H4 (cell line): ENCODE data around the gene TNNI3. TPM values are rescaled to one million over a fixed set of nuclear protein-coding genes. Genes with fewer than 3 reads are reported as not detected.
"Not testable (repeated sequence)": the region's sequence is repeated elsewhere in the genome, so short reads cannot be mapped to it uniquely, and the experiment has no call there.

Experiments
- DNase-seq: peaks from one replicate; pipeline ENCODE4 v3.0.0-alpha.2; 2015; ENCODE audit warnings: low spot score
- total RNA-seq: library from RNA; depleted of rRNA; stranded (reverse); fragments of >200 nt; shearing (Covaris generic); gene quantifications from 2 replicates; pipeline ENCODE4 v1.2.3, GENCODE V29; 2014; rRNA removed

Gene TNNI3
- not detected in 2 replicates for total RNA-seq

DNA sequence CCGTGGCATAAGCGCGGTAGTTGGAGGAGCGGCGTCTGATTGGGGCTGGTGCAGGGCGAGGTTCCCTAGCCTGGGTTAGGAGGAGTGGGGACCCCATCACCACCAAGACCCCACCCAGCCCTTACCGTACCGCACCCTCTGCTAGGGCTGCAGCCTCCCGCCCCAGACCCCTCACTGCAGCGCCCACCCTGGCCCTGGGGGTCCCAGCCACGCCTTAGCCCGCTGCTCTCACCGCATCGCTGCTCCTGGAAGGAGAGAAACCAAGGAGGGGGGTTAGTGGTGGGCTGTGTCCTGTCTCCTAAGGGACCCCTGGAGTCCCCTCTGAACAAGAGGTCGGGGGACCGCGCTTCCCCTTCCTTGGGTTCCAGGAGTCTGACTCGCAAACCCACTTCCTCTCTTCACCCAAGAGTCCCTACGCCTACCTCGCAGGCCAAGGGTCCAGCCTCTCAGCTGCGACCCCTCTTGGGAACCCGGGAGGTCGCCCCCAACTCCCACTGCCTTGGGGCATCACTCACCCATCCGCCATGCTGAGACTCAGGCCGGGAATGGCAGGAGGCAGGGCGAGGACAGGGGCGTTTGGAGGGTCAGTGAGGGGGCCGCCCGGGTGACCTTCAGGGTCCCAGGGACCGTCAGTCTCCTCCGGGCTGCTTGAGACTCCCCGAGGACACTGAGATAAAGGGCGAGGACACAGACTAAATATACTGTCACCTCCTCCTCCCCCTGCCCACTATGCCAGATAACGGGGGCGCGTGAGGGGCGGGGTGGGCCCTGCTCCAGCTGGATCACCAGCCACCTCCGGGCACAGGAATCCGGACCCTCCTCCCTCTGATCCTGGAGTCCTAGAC lies at the start of gene TNNI3:
TSS of gene TNNI3 (minus strand) at position 669 of the 845 bp plus-strand sequence. CDS start at position 526, 143 bp downstream.
- DNase-seq: no peak

DNA sequence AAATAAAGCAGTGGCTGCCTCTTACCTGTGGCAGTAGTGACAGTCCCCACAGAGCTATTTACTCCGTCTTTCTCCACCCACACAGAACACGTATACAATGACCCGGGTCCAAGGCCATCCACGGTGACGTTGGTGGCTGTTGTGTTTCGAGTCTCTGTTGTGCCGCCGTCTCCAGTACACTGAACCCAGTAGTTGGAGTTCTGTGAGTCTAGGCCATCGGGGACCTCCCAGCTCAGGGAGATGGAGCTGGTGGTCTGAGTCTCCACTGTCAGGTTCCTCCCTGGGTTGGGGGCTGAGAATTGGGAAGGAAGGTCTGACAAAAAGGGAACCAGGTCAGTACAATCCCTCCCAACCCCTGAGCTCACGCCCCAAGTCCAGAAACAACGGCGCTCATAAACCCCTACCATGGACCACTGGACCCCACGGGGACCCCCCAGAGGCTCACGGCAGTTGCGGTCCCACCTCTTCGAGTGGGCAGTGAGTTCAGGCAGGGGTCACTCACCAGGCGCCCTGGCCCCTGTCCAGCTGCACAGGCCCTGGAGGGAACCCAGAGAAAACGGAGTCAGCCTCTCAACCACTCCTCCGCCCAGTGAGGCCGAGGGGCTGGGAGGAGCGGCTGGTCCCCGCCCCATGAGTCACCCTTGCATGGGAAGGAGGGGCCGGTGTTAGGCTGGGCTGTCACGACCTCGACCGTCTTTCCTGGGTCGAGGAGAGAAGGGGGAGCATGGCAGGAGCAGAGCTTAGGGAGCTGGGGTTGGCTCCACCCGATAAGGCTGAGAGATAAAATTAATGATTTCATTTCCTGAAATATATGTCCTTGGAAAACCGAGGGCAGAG lies 49.4 kb upstream of the TNNI3 start:
- DNase-seq: peak; percentile 94

DNA sequence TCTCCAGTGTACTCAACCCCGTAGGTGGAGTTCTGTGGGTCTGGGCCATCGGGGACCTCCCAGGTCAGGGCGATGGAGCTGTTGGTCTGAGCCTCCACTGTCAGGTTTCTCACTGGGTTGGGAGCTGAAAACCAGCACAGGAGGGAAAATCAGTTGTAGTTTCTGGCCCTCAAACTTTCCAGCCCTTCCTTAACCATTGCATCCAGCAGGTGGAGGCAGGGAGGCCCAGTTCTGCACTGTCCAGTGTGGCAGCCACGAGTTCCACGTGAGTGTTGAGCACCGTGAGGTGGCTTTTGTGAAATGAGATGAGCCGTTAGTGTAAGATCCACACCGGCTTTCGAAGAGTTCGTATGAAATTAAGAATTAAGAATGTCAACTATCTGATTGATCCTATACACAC lies 44.7 kb upstream of the TNNI3 start:
- DNase-seq: not testable (repeated sequence)

DNA sequence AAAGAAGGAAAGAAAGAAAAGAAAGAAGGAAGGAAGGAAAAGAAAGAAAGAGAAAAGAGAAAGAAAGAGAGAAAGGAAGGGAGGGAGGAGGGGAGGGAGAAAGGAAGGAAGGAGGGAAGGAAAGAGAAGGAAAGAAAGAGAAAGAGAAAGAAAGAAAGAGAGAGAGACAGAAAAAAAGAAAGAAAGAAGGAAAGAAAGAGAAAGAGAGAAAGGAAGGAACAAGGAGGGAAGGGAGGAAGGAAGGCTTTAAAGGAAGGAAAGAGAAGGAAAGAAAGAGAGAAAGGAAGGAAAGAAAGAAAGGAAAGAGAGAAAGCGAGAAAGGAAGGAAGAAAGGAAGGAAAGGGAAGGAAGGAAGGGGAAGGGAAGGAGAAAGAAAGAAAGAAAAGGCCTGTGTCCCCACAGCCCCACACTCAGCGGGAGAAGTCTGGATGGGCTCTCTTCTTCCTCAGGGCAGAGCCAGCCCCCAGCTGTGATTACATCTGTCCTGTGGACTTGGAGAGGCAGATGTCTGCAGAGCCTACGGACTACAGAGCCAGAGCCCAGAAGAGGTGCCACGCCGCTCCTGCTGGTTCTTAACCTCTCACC lies 42.2 kb upstream of the TNNI3 start:
- no peak for DNase-seq

DNA sequence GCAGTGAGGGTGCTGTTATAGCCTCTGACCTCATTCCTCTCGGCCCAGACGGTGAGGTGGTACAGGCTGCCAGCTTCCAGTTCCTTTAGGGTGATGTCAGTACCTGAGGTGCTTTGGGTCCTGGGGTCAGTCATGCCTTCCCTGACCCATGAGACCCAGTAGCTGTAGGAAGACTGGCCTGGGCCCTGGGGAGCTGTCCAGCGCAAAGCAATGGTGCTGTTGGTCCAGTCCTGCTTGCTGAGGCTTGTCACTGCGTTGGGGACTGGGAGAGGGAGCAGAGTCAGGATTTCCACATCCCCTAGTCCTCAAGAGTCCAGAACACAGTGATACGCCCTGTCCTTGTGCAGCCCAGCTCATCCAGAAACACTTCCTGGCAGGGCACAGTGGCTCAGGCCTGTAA lies 41.1 kb upstream of the TNNI3 start:
- DNase-seq: no peak

DNA sequence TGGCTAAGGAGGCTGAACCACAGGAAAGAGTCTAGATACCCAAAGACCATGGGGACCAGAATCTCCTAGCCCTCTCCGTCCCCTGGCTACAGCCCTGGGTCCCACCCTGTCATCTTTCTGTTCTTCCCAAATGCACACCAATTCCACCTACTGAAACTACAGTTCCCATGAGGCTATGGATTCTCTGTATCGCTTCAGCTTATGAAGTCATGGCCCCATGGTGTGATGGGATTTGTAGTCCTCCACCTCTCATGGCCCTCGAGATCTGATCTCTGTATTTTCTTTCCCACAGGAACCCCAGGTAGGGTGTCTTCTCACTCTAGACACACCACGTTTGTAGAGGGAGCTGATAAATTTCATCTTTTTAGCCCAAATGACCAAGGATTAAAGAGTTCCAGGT lies 40.0 kb upstream of the TNNI3 start:
- no peak for DNase-seq

DNA sequence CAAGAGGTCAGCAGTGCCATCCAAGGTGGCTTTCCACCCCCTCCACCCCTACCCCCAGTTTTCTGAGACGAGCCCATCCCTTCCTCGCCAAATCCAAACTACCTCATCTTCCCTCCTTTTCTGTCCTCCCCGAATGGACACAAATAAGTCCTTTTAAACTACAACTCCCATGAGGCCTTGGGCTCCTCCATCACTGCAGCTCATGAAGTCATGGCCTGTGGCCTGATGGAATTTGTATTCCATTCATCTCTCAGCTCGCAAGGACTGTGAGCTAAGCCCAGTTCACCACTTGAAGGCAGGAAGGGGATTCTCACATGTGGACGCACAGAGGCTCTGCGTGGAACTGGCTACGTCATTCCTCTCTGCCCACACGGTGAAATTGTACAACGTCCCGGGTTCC lies 39.3 kb upstream of the TNNI3 start:
- DNase-seq: no peak

DNA sequence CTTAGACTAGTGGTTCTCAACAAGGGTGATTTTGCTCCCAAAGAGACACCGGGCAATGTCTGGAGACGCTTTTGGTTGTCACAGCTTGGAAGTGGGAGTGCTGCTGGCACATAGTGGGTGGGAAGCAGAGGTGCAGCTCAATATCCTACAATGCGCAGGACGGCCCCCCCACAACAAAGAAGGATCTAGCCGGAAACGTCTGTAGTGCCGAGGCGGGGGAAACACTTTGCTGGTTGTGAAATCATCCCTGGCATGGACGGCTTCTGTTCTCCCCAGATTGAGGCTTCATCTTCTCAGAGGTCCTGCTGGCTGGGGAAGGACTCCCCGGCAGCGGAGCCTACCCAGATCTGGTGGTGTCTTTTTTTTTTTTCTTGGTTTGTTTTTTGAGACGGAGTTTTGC lies 35.9 kb upstream of the TNNI3 start:
- DNase-seq: no peak

DNA sequence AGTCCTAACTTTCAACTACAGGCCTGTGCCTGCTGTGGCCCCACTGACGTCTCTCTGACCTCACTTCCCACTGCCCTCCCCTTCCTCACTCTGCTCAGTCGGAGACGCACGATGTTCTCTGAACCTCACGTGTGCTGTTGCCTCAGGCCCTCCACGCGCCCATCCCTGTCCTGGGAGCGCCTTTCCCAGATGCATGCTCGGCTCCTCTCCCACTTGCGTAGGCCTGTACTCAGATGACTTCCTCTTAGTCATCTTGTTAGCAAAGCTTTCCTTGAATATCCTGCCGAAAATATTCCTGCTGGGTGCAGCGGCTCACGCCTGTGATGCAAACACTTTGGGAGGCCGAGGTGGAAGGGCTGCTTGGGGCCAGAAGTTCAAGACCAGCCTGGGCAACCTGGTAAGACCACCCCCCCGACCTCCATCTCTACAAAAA lies 31.9 kb upstream of the TNNI3 start:
- DNase-seq: peak; percentile 98

DNA sequence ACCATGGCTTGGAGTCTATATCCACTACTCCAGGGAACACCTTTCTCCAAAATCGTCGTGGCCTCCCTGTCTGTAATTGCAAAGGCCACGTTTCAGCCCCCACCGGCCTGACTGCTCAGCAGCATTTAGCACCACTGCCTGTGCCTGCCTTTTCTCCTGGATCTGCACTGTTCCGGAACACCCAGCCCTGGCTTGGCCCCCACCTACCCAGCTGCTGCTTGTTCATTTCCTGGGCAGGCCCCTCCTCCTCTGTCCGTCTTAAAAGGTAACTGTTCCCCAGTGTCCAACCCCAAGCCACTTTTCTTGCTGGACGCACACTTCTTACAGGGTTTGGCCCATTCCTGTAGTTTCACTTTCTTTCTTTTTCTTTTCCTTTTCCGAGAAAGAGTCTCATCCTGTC lies 31.1 kb upstream of the TNNI3 start:
- no peak for DNase-seq

DNA sequence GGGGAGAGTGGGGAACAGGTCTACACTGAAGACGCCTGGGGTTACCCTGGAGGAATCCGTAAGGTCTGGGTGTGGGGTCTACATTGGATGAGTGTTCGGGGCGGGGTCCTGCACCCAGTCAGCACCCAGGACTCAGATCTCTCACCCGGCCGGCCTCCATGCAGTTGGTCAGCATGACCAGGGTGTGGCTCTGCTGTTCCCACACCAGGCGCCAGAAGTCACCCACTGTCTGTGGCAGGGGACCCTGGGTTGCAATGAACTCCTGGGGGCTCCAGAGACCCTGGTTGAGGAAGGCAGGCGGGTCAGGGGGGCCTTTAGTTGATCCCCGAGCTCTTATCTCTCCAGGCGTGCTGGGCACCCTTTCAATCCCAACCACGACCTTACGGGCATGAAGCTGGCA lies 28.5 kb upstream of the TNNI3 start:
- DNase-seq: no peak

DNA sequence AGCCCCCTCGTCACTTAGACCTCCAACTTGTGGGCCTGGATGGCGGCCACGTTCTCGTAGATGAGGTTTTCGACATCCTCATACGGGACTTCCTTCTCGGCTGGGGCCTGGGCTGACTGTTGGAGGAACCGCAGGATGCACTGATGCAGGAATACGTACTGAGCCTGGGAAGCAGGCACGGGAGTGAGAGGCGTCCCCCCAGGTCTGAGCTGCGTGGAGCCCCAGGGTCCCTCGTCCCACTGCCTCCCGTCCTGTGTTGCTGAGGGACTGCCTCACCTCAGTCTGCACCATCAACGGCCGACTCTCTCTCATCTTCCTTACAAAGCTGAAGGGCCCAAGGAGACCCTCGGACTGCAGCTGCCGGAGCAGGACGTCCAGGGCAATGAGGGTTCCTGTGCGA lies 24.2 kb upstream of the TNNI3 start:
- no peak for DNase-seq

DNA sequence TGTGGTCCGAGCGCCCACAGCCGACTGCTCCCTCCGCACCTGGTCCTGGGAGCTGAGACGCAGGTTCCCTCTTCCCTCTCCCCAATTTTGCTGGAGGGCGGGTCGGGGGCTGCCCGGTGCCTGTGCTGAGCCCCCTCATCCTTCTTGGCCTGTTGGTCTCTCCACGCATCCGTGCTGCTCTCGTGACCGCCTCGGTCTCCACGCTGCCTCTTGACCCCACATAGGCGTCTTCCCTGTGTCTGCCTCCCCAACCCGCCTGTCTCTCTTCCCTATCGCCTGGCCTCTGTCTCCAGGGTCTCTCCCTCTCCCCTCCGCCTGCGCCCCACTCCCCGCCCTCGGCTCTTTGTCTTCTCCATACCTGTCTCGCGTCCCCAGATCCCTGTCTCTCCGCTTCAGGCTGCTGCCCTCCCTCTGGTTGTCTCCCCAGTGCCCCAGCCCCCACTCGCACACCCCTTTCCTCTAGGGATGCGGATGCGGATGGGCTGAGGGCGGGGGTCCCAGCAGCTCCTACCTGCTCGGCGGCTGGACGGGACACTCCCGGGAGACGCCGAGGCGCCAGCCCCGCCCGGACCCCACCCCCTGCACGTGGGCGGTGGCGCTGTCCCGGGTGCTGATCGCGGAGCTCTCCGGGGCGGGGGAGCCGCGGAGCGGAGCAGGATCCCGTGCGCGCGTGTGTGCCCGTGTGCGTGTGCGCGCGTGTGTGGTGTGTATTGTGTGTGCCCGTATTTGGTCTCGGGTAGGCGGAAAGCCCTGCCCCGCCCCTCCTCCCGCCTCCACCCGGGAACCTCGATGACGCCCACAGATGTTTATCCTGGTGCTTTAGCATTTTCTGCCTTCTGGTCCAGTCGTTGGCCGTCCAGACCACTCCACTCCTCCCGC lies 22.3 kb upstream of the TNNI3 start, which contains the start of gene SYT5:
TSS of gene SYT5 (minus strand) at position 684 of the 879 bp plus-strand sequence. CDS start 1,248 bp downstream, outside the sequence.
- DNase-seq: no peak

DNA sequence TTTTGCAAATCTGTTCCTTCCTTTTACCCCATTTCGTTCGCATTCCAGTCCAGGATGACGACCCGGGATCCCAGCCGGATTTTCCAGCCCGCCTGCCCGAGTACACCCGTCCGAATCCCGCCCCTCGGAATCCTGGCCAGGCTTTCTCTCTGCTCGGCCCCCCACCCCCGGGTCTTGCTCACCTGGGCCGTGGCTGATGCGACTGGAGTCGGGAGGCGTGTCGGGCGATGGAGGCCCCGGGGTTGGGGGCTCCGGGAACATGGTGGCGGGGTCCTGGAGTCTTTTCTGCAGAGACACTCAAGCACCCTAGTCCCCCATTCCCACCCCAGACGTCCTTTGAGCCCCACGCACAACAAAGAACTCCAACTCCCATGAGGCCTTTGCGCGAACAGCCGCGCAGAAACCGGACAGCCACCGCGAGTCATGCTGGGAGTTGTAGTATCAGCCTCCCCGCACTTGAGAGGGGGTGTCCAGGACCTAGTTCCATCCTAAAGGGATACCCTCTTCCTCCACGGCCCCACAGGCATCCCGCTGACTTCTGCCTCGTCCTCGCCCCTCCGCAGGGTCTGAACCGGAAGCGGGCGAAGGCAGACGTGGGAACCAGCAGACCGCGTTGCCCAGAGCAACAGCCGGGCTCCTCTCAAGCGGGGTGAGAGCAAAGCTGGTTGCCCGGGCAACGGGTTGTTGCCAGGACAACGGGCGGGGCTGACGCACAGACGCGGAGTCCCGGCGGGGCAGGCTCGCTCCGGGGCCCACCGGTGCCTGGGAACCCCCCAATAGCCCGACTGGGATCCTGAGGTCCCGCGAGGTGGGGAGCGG lies 21.5 kb upstream of the TNNI3 start:
- peak; percentile 87 for DNase-seq

DNA sequence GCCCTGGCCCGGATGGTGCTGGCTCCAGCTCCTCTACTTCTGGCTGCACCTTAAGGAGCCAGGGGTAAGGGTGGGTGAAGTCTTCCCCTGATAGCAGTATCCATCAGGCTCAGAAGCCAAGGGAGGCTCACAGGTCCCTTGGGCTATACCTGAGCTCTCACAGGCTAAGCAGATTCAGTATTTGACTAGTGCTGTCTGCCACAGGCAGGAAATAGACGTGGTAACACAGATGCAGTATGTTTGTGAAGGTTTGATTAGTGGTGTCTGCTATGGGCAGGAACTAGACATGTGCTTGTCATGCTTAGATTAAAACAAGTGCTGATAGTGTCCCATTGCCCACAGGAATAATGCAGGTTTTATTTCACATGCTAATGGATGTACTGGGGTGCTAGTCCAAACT lies 18.5 kb upstream of the TNNI3 start:
- peak; percentile 21 for DNase-seq

DNA sequence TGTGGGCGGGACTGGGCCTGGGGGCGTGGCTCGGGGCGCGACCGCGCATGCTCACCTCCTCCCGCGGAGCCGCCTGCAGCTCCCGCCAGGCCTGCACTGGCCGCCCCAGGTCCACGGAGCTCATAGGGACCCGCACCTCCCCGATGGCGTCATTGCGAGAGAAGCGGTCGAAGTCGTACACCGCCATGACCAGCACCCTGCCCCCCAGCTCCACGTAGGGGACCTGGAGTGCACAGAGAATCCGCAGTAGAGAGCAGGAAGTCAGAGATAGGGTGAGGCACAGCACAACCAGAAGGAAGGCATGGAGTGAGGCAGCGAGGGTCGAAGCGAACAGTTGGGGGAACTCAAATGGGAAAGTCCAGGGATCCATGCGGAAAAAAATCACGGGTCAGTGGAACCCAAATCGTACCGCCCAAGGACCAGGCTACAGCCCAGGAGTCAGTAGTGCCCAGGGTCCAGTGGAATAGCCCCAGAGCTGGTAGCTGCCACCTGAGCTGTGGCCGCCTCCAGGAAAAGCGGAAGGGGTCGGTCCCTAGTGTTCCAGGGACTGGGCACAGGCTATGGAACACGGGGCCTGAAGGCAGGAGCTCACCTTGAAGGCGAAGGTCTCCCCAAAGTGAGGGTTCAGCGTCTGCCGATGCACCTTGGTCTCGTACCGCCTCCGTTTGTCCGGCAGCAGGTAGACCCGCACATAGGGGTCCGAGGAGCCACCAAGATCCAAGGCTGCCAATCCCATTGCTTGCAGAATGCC lies 17.8 kb upstream of the TNNI3 start:
- no peak for DNase-seq

DNA sequence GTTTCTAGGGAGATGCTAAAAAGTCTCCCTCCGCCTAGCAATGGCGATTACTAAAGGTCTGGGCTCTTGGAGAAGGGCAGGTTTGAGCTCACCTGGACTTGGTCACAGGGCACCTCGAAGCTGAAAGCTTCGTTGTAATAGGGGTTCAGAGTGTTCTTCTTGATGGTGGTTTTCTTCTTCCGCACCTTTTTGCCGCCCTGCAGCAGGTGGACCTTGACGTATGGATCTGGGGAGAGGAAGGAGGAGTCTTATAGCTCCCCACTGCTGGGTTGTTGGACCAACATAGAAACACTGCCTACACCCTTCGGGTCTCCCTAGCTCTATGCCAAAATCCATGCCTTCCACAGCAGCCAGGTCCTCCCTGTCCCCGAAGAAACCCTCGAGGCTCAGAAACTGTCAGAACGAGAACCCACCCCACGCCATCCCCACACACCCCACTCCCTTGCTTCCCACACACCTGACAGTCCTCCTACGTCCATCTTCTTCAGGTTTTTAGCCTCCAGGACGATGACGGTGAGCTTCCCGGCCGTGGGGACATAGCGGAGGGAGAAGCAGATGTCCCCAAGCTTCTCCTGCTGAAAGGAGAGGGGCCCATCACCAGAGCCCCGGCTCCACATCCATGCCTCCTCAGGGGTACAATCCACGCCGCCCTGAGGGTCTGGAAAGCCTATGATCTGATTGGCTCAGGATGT lies 17.0 kb upstream of the TNNI3 start:
- DNase-seq: no peak

DNA sequence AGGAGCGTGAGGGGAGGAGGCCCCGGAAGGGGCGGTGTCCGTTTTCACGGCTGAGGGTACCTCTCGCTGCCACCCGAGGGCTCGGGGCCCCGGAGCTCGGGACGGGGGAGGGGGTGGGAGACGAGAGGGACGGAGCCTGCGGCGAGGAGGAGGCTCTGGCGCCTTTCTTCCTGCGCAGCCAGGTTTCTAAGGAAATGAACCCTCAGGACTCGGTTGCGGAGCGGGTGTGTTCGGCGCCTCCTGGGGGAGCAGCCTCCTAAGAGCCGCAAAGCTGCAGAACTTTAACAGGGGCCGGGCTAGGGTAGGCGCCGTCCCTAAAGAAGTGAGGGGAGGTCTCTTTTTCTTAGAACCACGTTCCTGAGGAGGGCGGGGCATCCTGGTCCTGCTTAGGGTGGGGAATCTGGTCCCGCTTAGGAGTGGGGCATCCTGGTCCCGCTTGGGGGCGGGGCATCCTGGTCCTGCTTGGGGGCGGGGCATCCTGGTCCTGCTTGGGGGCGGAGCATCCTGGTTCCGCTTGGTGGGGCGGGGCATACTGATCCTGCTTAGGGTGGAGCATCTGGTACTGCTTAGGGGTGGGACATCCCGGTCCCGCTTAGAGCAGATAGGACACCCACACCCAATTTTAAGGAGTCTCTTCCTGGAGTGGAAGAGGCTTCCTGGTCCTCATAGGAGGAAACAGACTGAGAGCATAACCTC lies 16.3 kb upstream of the TNNI3 start:
- DNase-seq: peak; percentile 79
